Sciatic nerve (tissue), 2 donors: ENCODE measurements around the gene FBXW8. TPM values are rescaled to one million over a fixed set of nuclear protein-coding genes. Genes with fewer than 3 reads are reported as not detected.

Source experiments
- ATAC-seq: fragments of 200-7000 bp; cut with Tn5 transposase; one replicate; pipeline ENCODE4 v1.9.1; 2020; ENCODE audit warnings: mild to moderate bottlenecking, moderate library complexity
- DNase-seq: peaks from one replicate; pipeline ENCODE4 v3.0.0-alpha.2; 2020; ENCODE audit warnings: low spot score
- intact Hi-C: fragments of 100-400 bp; cut with DNase I; formaldehyde crosslinking; loops from one replicate; pipeline ENCODE4 v1.14.2; 2022
- total RNA-seq: library from RNA; stranded (reverse); fragmentation: NEBNext Ultra II Directional; extraction: Animal tissue kit (Norgen Biotek cat#: 25700); gene quantifications from one replicate; pipeline ENCODE4 v1.2.1, GENCODE V29; 2021
- donor health status: DM: no; HTN: no; CAD: no.
- donor health status: DM: no; HTN: no; CAD: no.

The FBXW8 gene
- total RNA-seq, 1 donor from 2014 or later: 12.9 TPM

DNA sequence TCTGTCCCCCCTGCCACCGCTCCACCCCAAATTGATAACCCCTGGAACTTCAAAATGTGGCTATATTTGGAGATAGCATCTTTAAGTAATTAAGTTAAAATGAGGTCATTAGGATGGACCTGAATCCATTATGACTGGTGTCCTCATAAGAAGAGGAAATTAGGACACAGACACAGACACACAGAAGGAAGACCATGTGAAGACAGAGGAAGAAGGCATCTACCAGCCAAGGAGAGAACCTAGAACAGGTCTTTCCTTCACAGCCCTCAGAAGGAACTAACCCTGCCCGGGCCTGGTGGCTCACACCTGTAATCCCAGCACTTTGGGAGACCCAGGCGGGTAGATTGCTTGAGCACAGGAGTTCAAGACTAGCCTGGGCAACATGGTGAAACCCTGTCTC lies 25.9 kb upstream of the FBXW8 start:
- intact Hi-C loops: no loop called here
- ATAC-seq: no peak
- DNase-seq: no peak

DNA sequence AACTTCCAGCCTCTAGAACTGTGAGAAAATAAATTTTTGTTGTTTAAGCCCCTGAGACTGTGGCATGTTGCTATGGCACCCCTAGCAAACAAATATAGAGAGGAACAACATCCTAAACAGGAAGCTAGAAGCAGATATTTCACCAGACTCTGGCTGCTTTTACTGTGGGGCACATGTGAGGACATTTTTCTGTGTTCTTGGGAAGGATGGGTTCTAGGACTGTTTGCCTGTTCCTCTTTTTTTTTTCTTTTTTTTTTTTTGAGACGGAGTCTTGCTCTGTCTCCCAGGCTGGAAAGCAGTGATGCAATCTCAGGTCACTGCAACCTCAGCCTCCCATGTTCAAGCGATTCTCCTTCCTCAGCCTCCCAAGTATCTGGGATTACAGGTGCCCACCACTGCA lies 25.3 kb upstream of the FBXW8 start:
- no peak for ATAC-seq
- intact Hi-C loops: no loop called here

GRCh38 chr12:116887244-116887643 lies 23.5 kb upstream of the FBXW8 start:
- DNase-seq (no peak), ATAC-seq (no peak)
- intact Hi-C loops: no loop called here

More for the DNA sequence above, 25.3 kb upstream of the FBXW8 start:
- no peak for DNase-seq

DNA sequence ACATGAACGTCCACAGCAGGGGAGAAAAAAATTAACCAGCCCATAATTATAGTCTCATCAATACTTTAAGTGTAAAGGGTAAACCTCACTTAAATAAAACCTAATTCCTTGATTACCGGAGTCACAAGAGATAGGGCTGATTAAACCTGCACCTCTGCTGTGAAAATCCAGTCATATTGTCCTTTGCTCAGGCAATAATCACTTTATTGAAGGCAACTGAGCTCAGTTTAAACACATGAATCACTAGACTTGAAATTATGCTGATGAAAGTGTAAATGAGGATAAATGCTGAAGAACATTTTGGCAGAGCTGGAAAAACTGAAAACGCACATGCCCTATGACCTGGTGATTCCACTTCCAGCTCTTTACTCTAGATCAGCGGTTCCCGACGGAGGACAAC lies 22.9 kb upstream of the FBXW8 start:
- ATAC-seq (no peak), DNase-seq (no peak)
- intact Hi-C loops: no loop called here

- intact Hi-C loops: no loop called here
- ATAC-seq (no peak), DNase-seq (no peak)
Observed at GRCh38 chr12:116890330-116890729, 20.4 kb upstream of the FBXW8 start.

- DNase-seq (no peak), ATAC-seq (no peak)
- intact Hi-C loops: no loop called here
Observed at GRCh38 chr12:116891019-116891418, 19.7 kb upstream of the FBXW8 start.

- no peak for DNase-seq
- no peak for ATAC-seq
- intact Hi-C loops: no loop called here
Observed at GRCh38 chr12:116892349-116893140, 18.2 kb upstream of the FBXW8 start.

DNA sequence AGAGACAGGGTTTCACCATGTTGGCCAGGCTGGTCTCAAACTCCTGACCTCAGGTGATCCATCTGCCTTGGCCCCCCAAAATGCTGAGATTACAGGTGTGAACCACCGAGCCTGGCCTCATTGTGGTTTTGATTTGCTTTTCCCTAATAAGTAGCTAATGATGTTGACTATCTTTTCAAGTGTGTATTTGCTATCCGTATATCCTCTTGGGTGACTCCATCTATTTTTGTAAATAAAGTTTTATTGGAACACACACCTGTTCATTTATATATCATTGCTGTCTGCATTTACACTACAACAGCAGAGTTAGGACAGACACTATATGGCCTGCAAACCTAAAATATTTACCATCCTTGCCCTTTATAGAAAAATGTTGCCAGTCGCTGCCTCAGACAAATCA lies 15.8 kb upstream of the FBXW8 start:
- no peak for ATAC-seq
- DNase-seq: no peak
- intact Hi-C loops: no loop called here

GRCh38 chr12:116896411-116896924 lies 14.3 kb upstream of the FBXW8 start:
- ATAC-seq (no peak), DNase-seq (no peak)
- intact Hi-C loops: no loop called here

DNA sequence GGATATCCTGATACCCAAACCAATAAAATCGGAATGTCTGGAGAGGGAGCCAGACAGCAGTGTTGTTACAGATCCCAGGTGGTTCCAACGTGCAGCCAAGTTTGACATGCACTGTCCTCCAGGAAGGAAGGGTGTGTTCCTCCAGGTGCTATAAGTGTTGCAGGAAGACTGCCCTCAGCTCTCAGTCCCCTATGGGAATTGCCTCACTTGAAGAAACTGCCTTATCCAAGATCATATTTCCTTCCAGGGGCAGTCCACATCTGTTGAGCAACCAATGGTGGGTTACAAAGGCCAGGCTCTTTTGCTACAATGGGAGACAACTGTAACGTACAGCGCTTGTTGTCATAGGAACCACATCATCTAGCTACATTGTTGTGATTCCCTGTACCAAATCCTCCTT lies 13.3 kb upstream of the FBXW8 start:
- DNase-seq (no peak), ATAC-seq (no peak)
- intact Hi-C loops: no loop called here

- ATAC-seq: no peak
Observed at GRCh38 chr12:116898669-116899068, 12.1 kb upstream of the FBXW8 start.

GRCh38 chr12:116901612-116902011 lies 9.1 kb upstream of the FBXW8 start:
- ATAC-seq: no peak
- no peak for DNase-seq
- intact Hi-C loops: no loop called here

More at GRCh38 chr12:116898669-116899068, 12.1 kb upstream of the FBXW8 start:
- no peak for DNase-seq
- intact Hi-C loops: no loop called here

- DNase-seq (no peak), ATAC-seq (no peak)
- intact Hi-C loops: no loop called here
Observed at GRCh38 chr12:116903818-116904217, 6.9 kb upstream of the FBXW8 start.

- DNase-seq (no peak), ATAC-seq (no peak)
- intact Hi-C loops: no loop called here
Observed at GRCh38 chr12:116906285-116906684, 4.5 kb upstream of the FBXW8 start.

DNA sequence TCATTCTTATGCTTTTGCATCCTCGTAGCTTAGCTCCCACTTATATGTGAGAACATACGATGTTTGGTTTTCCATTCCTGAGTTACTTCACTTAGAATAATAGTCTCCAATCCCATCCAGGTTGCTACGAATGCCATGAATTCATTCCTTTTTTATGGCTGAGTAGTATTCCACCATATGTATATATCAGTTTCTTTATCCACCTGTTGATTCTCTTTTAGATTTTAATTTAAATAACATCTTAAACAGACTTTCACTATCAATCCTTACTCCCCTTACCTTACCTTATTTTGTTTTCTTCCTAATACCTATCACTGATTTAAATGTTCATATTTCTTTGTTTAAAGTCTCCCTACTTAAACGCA lies 488 bp upstream of the FBXW8 start:
- intact Hi-C loops: no loop called here
- ATAC-seq (no peak), DNase-seq (no peak)

GRCh38 chr12:116915326-116915725 lies 4.6 kb downstream of the FBXW8 start:
- ATAC-seq (no peak), DNase-seq (no peak)
- intact Hi-C loops: no loop called here

- intact Hi-C loops: no loop called here
- DNase-seq: no peak
- no peak for ATAC-seq
Observed at GRCh38 chr12:116916122-116916521, 5.4 kb downstream of the FBXW8 start.

GRCh38 chr12:116916714-116917114 lies 6.0 kb downstream of the FBXW8 start:
- no peak for DNase-seq
- no peak for ATAC-seq
- intact Hi-C loops: no loop called here

GRCh38 chr12:116918464-116918863 lies 7.7 kb downstream of the FBXW8 start:
- intact Hi-C loops: no loop called here
- DNase-seq (no peak), ATAC-seq (no peak)

GRCh38 chr12:116919247-116919661 lies 8.5 kb downstream of the FBXW8 start:
- ATAC-seq (no peak), DNase-seq (no peak)
- intact Hi-C loops: no loop called here
